ENCODE results near the gene TDRD7.

The TDRD7 gene

GRCh38 chr9:97507428-97507984 lies 95.6 kb downstream of the TDRD7 start:
- no peak for FAIRE-seq

DNA sequence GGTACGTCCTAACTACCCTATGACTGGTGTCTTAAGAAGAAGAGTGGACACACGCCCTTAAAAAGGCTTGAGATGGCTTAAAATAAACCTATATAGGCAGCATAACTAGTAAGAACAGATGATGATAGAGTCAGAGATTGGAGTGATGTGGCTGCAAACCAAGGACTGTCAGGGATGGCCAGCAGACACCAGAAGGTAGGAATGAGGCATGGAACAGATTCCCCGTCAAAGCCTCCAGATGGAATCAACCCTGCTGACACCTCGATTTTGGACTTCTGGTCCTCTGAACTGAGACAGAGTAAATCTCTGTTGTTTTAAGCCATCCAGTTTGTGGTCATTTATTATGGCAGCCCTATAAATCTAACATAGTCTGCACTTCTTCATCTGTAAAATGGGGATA lies 97.0 kb downstream of the TDRD7 start:
- no peak for FAIRE-seq

GRCh38 chr9:97510797-97511654 lies 99.1 kb downstream of the TDRD7 start:
- FAIRE-seq: no peak

DNA sequence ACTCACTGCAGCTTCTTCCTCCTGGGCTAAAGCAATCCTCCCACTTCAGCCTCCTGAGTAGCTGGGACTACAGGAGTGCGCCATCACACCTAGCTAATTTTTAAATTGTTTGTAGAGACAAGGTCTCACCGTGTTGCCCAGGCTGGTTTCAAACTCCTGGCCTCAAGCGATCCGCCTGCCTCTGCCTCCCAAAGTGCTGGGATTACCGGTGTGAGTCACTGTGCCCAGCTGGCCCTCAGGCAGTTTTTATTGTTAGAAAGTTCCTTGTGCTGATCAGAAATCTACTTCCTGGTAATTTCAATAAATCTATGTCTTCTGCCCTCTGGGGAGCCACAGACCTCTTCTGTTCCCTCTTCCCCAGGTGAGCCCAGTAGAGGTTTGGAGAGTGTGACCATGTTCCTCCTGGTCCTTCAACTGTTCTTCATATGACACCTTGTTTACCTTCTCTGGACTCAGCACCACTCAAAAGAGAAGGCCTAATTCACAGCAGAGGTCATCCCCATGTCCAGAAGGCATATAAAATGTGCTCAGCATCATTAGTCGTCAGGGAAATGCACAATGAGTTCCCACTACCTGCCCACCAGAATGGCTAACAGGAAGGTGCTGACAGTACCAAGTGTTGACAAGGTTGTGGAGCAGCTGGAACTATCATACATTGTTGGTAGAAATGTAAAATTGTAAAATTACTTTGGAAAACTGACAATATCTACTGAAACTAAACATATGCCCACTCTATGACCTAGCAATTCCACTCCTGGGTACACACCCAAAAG lies 99.9 kb downstream of the TDRD7 start:
- FAIRE-seq: no peak

DNA sequence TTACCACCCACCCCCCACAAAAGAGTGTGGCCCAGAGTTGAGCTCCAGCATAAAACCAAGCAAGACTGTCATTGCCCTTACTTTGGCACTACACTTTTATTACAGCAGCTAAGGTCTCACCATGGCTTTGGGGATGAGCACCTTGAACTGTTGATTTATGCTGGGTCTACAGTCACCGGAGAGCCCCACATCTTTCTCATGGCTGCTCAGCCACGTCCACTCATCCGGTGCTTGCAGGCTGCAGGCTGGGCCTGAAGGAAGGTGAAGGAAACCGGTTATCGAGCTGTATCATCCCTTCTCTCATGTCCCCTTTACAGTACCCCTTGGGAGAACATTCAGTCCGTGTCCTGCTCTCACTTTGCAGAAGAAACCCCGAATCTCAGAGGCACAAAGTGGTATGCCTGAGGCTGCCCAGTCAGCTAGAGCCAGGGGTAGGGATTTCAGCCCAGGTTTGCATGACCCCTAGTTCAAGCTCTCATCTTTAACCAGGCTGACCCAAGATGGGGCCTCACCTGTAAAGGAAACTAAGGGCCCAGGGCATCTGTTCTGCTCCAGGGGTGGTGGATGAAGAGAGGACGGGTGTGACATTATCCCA lies 101.2 kb downstream of the TDRD7 start:
- FAIRE-seq: no peak

GRCh38 chr9:97514531-97514930 lies 102.6 kb downstream of the TDRD7 start:
- FAIRE-seq: no peak

DNA sequence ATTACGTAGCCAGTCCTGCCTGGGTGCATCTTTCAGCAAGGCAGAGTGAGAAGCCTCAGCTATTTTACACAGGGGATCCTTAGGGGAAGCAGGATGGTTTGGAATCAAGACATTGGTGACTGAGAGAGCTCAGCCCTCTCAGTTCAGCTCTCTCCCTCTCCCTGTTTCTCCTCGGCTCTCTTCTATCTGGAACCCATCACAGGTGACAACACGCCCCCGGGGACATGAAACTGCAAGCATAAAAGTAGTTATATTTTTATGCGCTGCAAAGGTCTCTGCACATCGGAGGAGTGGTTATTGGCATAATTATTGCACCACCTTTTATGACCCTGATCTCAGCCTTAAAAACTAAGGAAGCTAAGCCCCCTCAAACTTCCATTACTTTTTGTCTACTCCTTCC lies 103.8 kb downstream of the TDRD7 start:
- no peak for FAIRE-seq

DNA sequence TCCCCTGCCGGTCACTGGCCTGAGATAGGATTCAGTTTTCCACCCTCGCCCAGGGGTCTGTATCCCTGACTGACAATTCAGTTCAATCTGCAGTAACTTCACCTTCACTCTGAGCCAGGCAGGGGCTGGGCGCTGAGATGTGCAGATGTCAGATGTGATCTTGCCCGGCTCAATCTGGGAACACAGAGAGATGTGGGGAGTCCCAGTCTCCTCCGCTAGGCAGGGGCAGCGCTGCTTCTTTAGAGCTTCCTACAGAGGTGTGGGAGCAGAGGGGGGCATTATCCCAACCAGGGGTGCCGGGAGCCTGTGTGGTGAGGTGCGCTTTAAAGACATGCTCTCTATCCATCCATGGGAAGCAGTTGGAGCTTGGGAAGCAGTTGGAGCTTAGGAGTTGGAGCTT lies 104.2 kb downstream of the TDRD7 start:
- no peak for FAIRE-seq

- no peak for FAIRE-seq
Measured at GRCh38 chr9:97517331-97518089, 105.6 kb downstream of the TDRD7 start.

DNA sequence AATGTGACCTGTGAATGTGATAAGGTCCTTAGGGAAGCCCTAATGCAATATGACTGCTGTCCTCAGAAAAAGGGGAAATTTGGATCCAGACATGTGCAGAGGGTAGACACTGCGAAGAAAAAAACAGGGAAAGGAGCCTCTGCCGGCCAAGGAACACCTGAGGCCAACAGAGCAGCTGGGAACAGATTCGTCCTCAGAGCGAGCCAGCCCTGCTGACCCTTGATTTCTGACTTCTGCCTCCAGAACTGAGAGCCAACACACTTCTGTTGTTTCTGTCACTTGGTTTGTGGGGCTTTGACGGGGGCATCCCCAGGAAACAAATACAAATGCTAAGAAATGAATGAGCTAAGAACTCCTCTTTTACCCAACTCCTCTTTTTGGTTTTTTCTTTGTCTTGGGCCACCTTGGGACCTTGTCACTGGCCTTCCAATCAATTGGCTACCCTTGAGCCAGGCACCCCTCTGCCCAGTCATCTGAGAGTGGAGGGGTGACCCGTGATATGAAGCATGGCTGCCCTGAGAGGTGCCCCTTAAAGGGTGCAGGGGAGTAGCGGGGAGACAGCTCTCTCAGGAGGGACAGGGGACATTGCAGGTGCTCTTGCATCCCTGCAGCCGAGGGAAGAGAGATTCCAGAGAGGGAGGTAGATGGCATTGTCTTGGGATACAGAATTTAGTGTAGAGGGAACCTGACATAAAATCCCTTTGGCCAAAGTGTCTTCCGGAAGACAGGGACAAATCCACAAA lies 106.4 kb downstream of the TDRD7 start:
- FAIRE-seq: no peak

GRCh38 chr9:97518909-97519307 lies 107.0 kb downstream of the TDRD7 start:
- FAIRE-seq: no peak

DNA sequence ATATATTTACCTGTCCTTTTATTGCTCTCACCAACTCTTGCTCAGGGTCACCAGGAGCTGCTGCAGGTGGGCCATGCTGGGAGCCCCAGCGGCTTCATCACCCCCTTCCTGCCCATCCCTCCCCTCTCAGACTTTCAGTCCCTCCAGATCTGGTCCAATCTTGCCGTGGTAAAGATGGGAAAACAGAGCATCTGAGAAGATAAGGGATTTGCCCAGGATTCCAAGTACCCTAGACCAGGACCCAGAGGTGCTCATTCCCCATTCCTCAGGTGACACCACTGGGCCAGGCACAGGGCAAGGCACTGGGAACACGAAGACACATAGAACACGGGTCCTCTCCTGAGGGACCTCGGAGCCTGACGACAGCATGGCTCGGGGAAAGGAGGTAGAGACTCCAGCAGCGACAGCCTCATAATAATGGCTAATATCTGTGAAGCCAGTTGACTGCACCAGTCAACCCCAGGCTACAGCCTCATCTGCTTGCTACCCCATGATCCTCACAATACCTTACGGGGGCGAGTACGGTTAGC lies 107.6 kb downstream of the TDRD7 start:
- FAIRE-seq: no peak

DNA sequence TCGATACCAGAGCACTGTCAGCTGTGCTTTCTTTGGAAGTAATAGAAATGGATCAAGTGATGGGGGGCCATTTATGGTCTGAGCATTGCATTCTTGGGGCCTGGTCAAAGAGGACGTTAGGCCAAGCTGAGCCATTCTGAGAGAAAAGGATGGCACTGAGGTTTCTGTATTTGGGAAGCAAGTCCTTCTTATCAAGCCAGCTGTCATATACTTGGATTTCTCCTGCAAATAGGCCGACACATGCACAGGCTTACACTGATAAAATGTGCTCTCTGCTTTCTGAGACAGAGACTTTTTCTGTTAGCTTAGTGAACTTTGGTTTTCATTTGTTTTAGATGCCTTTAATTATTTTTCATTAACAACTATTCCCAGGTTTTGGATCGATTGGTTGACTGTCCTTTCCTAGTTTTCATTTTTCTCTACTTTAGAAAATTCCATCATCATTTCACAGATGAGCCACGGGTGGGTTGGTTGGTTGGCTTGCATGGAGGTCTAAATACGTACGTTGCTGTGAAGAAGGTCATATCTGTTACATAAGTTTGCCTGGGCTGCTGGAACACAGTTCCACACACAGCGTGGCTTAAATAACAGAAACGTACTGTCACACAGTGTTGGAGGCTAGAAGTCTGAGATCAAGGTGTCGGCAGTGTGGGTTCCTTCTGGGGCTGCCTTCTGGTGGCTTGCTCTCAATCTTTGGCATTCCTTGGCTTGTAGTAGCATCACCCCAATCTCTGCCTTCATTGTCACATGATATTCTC lies 109.9 kb downstream of the TDRD7 start:
- FAIRE-seq: no peak

GRCh38 chr9:97524424-97524823 lies 112.5 kb downstream of the TDRD7 start:
- FAIRE-seq: no peak

- no peak for FAIRE-seq
Measured at GRCh38 chr9:97525451-97525850, 113.6 kb downstream of the TDRD7 start.

GRCh38 chr9:97526895-97527575 lies 115.1 kb downstream of the TDRD7 start:
- FAIRE-seq: no peak

DNA sequence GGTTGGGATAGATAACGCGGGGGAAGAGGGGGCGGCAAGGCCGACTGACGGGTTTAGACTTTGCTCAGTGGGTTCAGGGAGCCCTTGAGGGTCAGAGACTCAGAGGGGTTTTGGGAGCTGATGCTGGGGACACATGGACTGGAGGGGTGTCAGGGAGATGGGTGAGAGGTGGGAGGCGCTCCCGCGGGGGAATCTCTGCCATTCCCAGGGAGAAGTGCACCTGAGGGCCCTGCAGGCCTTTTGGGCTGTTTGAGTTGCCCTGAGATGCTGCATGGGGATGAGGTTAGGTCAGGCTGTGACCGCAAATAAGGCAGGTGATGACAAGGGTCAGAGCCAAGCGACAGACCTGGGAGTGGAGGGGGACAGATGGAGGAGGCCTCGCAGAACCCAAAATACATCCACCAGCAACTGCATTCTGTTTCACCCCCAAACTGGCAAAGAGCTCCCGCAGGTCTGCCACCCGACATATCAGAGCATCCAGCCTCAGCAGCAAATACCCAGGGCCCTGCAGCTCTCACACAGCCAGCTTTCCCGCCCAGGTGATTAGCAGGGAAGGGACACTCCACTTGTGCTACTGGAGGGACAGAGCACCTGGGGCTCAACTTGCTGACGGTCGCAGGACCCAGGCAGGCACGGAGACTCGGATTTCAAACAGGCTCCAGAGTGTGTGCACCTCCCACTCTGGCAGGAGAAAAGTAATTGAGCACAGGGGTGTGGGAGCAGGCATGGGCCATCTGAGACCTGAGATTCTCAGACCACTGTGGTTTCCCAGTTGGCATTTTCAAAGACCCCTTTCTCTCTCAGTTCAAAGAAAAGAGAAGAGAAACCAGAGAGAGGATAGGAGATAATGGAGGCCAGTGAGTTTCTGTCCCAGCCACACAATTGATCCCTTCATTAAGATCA lies 116.0 kb downstream of the TDRD7 start:
- FAIRE-seq: no peak

DNA sequence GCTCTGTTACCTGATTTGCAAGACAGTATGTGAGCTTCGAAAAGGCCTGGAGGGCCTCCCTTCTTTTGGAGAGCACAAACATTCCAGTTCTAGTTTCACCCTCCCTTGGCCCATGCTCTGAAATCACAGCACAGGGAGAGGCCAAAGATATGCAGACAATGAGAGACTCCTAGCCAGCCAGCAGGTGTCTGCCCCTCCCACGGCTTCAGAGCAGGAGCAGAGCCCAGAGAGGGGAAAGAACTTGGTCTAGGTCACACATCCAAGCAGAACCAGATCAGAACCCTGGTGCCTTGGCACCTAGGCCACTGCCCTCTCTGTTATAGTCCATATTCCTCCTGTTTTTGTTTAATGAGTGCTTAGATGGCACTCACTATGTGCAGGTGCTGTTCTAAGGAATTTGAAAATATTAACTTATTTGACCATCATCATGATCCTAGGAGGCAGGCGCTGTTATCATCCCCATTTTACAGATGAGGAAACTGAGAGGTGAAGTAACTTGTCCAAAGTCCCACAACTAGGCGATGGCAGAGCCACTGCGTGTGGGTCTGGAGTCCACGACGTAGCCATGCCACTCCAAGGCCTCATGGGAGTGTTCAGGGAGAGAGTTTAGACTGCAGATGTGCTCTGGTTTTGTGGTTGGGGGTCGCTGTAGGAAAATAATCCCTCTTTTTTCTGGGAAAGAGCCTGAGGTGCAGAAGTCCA lies 116.8 kb downstream of the TDRD7 start:
- no peak for FAIRE-seq

Measured in colon (tissue), 2 donors.